SU-DHL-6 (cell line): Measurements from ENCODE around the gene HOXB6.

Experiments
- H2AFZ ChIP-seq: fragments of 200-600 bp; sonication (generic); 2 replicates; pipeline ENCODE4 v1.6.1; 2014; ENCODE audit warnings: low read depth, mild to moderate bottlenecking, moderate library complexity, mixed read lengths, antibody characterized with exemption, low read length; ENCODE audit not compliant: severe bottlenecking
- H3F3A ChIP-seq: fragments of 200-600 bp; shearing (Covaris generic); 2 replicates; pipeline ENCODE4 v1.6.0; 2016; ENCODE audit warnings: antibody characterized with exemption, mild to moderate bottlenecking; ENCODE audit not compliant: insufficient read depth
- H3K27ac ChIP-seq: fragments of 200-600 bp; sonication (generic); 2 replicates; pipeline ENCODE4 v1.5.1; 2016; ENCODE audit warnings: low read depth, mild to moderate bottlenecking, low read length, moderate library complexity, mixed read lengths
- H3K27me3 ChIP-seq: fragments of 200-600 bp; sonication (generic), shearing (Covaris generic); 2 replicates; pipeline ENCODE4 v1.6.0; 2014; ENCODE audit warnings: mild to moderate bottlenecking, low read length
- H3K36me3 ChIP-seq: fragments of 200-600 bp; sonication (generic); 2 replicates; pipeline ENCODE4 v1.6.1; 2014; ENCODE audit warnings: mild to moderate bottlenecking, low read length, mixed read lengths
- H3K4me2 ChIP-seq: fragments of 300-600, 200-600 bp; shearing (Covaris generic), sonication (generic); 2 replicates; pipeline ENCODE4 v1.6.0; 2014; ENCODE audit warnings: low read length, low read depth, mild to moderate bottlenecking; ENCODE audit not compliant: poor library complexity, severe bottlenecking
- H3K4me3 ChIP-seq: fragments of 200-600 bp; sonication (generic); 2 replicates; pipeline ENCODE4 v1.5.1; 2014; ENCODE audit warnings: antibody characterized with exemption, low read length, mild to moderate bottlenecking, mixed read lengths; ENCODE audit not compliant: insufficient read depth, poor library complexity, severe bottlenecking
- H3K79me2 ChIP-seq: fragments of 200-600 bp; sonication (generic); 2 replicates; pipeline ENCODE4 v1.6.1; 2014; ENCODE audit warnings: mild to moderate bottlenecking, low read length, moderate library complexity; ENCODE audit not compliant: insufficient read depth
- H3K9ac ChIP-seq: fragments of 200-600 bp; sonication (generic); 2 replicates; pipeline ENCODE4 v1.7.0; 2014; ENCODE audit warnings: mild to moderate bottlenecking, low read length
- H3K9me2 ChIP-seq: fragments of 200-600 bp; sonication (generic); replicated peaks from 2 replicates; pipeline ENCODE4 v1.6.1; 2014; ENCODE audit warnings: low read length; ENCODE audit not compliant: insufficient read depth
- H3K9me3 ChIP-seq: fragments of 200-600 bp; sonication (generic); 2 replicates; pipeline ENCODE4 v1.6.1; 2014; ENCODE audit warnings: low read length, mixed read lengths; ENCODE audit not compliant: insufficient read depth
- H4K20me1 ChIP-seq: fragments of 200-600 bp; sonication (generic); 2 replicates; pipeline ENCODE4 v1.6.1; 2014; ENCODE audit warnings: low read depth, mild to moderate bottlenecking, antibody characterized with exemption, low read length, moderate library complexity, mixed read lengths
- CTCF ChIP-seq: fragments of 200-600 bp; sonication (generic); IDR thresholded peaks from one replicate; pipeline ENCODE4 v1.5.1; 2017; ENCODE audit warnings: antibody characterized with exemption, mild to moderate bottlenecking, low read length, moderate library complexity; ENCODE audit not compliant: insufficient read depth, poor library complexity, severe bottlenecking
- EZH2phosphoT487 ChIP-seq: fragments of 200-600 bp; sonication (generic), shearing (Covaris generic); conservative IDR thresholded peaks from 2 replicates; pipeline ENCODE4 v1.6.1; 2018; ENCODE audit warnings: mild to moderate bottlenecking, antibody characterized with exemption, low read length, moderate library complexity, mixed read lengths

HOXB6 gene

GRCh38 chr17:48624118-48624517 lies 19.3 kb upstream of the HOXB6 start:
- no peaks in the 10 kb centered on the region for H4K20me1 ChIP-seq
- no peak for TF ChIP-seq EZH2phosphoT487
- no peak for TF ChIP-seq CTCF
- no peak overlapping the region for H3K9ac ChIP-seq
- no peaks in the 10 kb centered on the region for H3K79me2 ChIP-seq
- no peaks in the 10 kb centered on the region for H3F3A ChIP-seq
- no peaks in the 10 kb centered on the region for H3K27me3 ChIP-seq
- H3K9me2 ChIP-seq = no peaks in the 10 kb centered on the region
- no peak overlapping the region for H3K4me2 ChIP-seq
- no peaks in the 10 kb centered on the region for H3K9me3 ChIP-seq
- H3K27ac ChIP-seq = no peak overlapping the region
- H3K36me3 ChIP-seq = no peaks in the 10 kb centered on the region
- H3K4me3 ChIP-seq = no peak overlapping the region
- H2AFZ ChIP-seq = no peak overlapping the region

- Histone ChIP-seq H3K79me2 (no peaks in the 10 kb centered on the region), H4K20me1 (no peaks in the 10 kb centered on the region), H3K9me2 (no peaks in the 10 kb centered on the region), H2AFZ (no peak overlapping the region), H3K9me3 (no peaks in the 10 kb centered on the region), H3K27me3 (no peaks in the 10 kb centered on the region), H3K36me3 (no peaks in the 10 kb centered on the region), H3K27ac (no peak overlapping the region), H3K4me3 (no peak overlapping the region), H3K9ac (no peak overlapping the region), H3F3A (no peaks in the 10 kb centered on the region), H3K4me2 (no peak overlapping the region)
- no peak for TF ChIP-seq CTCF
Measured at GRCh38 chr17:48623583-48623982, 18.8 kb upstream of the HOXB6 start.

DNA sequence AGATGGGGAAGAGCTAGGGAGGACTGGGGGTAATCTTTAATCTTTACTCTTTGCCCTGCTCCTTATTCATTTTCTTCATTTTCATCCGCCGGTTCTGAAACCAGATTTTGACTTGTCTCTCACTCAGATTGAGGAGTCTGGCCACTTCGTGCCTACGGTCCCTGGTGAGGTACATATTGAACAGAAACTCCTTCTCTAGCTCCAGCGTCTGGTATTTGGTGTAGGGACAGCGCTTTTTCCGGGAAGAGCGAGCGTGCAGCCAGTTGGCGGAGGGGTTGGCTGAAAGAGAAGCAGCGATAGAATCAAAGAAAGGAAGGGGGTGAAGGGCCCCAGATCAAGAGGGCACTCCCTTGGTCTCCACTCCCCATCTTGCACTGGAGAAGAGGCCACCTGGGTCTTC lies 18.1 kb upstream of the HOXB6 start:
- Histone ChIP-seq H3K79me2 (no peaks in the 10 kb centered on the region), H3K9me3 (no peaks in the 10 kb centered on the region), H3K4me3 (no peak overlapping the region), H3K36me3 (no peaks in the 10 kb centered on the region), H3K4me2 (no peak overlapping the region), H4K20me1 (no peaks in the 10 kb centered on the region), H3F3A (no peaks in the 10 kb centered on the region), H3K27ac (no peak overlapping the region), H3K9me2 (no peaks in the 10 kb centered on the region), H3K27me3 (no peaks in the 10 kb centered on the region), H2AFZ (no peak overlapping the region), H3K9ac (no peak overlapping the region)
- TF ChIP-seq EZH2phosphoT487 (no peak), CTCF (no peak)
